CD4-positive, alpha-beta T cell treated with Interleukin-15 for 4 hours (primary cell): ENCODE data around the gene SLK.

Experiments used
- DNase-seq: peaks from one replicate; pipeline ENCODE4 v3.0.0-alpha.2; 2020; ENCODE audit warnings: low spot score

SLK gene

GRCh38 chr10:104053201-104053600 is 86.3 kb downstream of the SLK start:
- no peak for DNase-seq

GRCh38 chr10:104054430-104054829 is 87.5 kb downstream of the SLK start:
- DNase-seq: no peak

DNA sequence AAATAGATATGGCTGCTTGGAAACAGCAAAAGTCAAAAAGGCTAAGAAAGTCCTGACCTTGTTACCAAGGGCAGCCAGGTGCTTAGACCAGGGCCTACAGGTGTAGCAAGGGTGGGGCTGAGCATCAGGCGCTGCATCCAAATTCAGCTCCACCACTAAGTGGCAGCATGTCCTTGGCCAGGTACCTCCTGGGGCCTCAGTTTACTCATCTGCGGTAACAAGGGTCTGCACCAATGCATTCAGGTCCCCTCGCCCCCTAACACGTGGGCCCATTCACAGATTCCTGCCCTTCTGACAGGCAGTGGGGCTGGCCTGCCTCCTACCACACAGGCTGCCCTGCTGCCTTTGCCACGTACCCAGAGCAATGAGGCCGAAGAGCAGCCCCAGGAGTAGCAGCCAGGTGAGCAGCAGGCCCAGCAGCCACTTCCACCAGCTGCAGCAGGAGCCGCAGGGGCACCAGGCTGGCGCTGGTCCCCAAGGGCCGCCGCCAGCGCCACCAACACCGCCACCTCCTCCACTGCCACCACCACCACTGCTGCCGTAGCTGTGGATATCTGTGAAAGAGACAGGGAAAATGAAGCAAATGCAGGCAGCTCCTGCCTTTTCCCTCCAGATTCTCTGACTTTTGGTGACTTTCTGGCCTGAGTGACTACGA is 89.8 kb downstream of the SLK start:
- DNase-seq: no peak

DNA sequence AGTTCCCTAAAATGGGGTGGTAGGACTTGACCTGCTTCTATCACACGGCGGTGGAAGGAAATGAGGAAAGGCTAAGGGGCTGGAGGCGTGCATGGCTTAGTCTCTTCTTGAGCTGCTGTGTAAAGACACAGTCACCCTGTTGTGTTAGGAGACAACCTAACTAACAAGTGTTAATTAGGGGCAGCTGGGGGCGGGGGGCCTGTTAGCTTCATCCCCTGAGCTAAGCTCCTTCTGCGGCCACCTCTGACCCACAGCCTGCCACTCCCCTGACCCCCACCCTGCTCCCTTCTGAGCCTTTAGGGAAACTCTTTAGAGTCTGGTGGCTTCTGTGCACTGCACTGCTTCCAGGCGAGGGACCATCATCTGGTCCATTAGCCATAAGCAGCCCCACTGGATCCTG is 90.8 kb downstream of the SLK start:
- no peak for DNase-seq

- DNase-seq: no peak
These were observed 92.4 kb downstream of the SLK start for GRCh38 chr10:104059364-104059763.

DNA sequence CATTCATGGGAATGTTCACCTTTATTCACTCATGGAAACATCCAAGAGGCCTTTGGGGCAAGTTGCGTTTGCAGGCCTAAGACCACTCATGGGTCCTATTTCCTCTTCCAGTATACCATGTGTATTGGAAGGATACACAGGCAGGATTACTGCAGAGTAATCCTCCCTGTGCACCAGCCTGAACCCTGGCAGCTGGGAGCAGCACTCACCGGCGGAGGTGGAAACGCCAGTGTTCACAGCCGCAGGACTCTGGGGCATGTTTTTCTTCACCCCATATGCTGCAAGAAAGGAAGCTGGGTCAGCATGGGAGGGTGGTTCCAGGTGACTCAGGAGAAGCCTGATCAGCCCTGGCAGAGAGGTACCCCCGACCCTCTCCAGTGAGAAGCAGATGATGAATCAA is 94.3 kb downstream of the SLK start:
- no peak for DNase-seq

DNA sequence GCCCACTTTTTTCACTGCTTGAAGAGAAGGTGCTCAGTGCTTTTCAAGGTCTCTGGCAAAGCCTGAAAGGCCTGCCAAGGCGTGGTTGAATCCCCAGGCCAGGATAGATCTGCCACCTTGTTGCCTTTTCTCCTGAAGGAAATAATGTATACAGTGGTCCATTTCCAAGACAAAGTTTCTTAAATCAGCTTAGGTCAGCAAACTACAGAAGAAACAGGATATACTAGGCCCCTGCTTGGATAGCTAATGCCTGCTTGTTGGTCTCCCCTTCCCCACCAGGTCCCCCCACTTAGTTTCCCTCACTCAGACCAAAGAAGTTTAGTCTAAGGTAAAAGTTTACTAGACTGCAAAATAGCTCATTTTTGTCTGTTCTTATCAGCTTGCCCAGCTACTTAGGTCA is 98.8 kb downstream of the SLK start:
- DNase-seq: no peak

DNA sequence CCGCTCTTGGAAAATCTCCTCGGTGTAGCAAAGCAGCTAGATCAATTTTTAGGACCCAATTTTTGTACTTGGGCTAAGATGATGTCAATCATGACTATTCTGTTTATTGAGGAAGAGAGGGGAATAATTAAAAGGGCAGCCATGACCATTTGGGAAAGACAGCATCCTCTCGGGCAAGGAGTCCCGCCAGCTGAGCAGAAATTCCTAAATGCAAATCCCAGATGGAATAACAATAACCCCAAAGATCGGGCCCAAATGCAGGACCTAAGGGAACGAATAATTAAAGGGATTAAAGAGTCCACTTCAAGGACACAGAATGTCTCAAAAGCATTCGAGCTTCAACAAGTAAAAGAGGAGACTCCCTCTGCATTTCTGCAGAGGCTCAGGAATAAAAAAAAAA is 100.0 kb downstream of the SLK start:
- DNase-seq: no peak

GRCh38 chr10:104067525-104067924 is 100.6 kb downstream of the SLK start:
- no peak for DNase-seq

DNA sequence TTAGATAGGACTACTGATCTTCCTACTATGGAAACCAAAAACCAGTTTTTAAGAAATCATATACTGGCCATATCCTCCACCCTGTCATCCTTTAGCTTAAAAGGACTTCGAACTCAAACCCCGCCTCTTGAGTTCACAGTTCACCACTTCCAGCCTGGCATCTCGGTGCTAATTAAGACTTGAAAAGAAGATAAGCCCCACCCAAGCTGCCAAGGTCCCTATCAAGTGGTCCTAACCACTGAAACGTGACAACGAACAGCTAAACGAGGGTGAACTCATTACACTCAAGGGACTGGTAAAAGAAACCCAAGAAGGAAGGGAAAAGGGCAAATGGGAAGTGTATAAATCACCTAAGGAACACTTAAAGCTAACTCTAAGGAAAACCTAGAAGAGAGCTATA is 102.7 kb downstream of the SLK start:
- no peak for DNase-seq

- DNase-seq: no peak
These were observed 105.8 kb downstream of the SLK start for GRCh38 chr10:104072786-104073185.

DNA sequence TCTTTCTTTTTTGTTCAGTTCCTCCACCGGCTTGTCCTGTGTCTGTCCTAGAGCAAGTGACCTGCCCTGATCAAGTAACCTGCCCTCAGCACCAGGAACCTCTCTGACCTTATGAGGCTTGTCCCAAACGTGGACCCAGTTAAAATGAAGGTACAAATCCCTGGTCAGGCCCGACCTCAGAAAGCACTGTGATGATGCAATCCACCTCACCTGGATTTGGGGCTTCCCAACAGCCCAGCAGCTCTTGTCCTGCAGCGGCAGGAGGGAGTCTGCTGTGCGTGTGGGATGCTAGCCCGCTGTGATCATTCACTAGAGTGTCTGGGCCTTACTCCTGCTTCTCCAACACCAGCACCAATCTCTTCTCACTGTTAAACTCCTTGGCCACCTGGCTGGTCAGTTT is 107.6 kb downstream of the SLK start:
- no peak for DNase-seq

GRCh38 chr10:104076743-104077160 is 109.8 kb downstream of the SLK start:
- DNase-seq: no peak

- DNase-seq: no peak
These were observed 110.3 kb downstream of the SLK start for GRCh38 chr10:104077247-104077646.

DNA sequence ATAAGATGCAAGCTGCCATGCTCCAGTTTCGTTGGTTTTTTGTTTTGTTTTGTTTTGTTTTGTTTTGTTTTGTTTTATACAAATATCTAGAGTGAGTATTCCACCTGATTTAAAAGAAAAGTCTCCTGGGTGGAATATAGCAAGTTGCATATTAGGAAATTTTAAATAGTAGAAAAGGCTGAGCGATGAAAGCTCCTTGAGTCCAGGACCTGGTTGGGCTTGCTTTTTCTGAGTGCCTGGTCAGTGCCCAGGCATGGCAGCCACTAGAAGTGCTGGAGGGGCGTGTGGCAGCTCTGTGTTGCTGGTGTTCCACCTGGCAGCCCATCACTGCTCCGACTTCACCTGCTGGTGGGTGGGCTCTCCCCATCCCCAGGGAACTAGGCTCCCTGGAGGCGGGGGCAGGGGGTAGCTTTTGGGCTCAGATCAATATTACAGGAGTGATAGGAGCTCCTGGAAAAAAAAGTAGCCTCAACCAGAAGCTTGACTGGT is 110.8 kb downstream of the SLK start:
- no peak for DNase-seq
